Esophagus (tissue), 2 donors: Measurements from ENCODE around the gene ZNF506. TPM values are rescaled to one million over a fixed set of nuclear protein-coding genes. Genes with fewer than 3 reads are reported as not detected.
"Not testable (repeated sequence)": the region's sequence is repeated elsewhere in the genome, so short reads cannot be mapped to it uniquely, and the experiment has no call there.

Experiments
- H3K27ac ChIP-seq, 2 donors: one replicate each; pipeline ENCODE4 v1.5.1; 2013; ENCODE audit warnings: low read depth in 2 of 2, mild to moderate bottlenecking in 2 of 2, inconsistent platforms in 1 of 2, low read length in 1 of 2, moderate library complexity in 1 of 2
- H3K27me3 ChIP-seq, 2 donors: one replicate each; pipeline ENCODE4 v1.6.1; 2013; ENCODE audit warnings: low read length in 2 of 2, control low read depth in 1 of 2, mild to moderate bottlenecking in 1 of 2; ENCODE audit not compliant: insufficient read depth in 2 of 2, control insufficient read depth in 1 of 2
- H3K36me3 ChIP-seq, 2 donors: one replicate each; pipeline ENCODE4 v1.6.1; 2013; ENCODE audit warnings: low read length in 1 of 2; ENCODE audit not compliant: control insufficient read depth in 2 of 2, insufficient read depth in 2 of 2
- H3K4me1 ChIP-seq, 2 donors: one replicate each; pipeline ENCODE4 v1.6.1; 2013; ENCODE audit warnings: low read length in 1 of 2; ENCODE audit not compliant: control insufficient read depth in 2 of 2, insufficient read depth in 2 of 2
- H3K4me3 ChIP-seq, 2 donors: one replicate each; pipeline ENCODE4 v1.5.1; 2013; ENCODE audit warnings: low read length in 2 of 2, mild to moderate bottlenecking in 2 of 2, low read depth in 1 of 2, moderate library complexity in 1 of 2
- H3K9me3 ChIP-seq, 2 donors: one replicate each; pipeline ENCODE4 v1.6.1; 2013; ENCODE audit warnings: mild to moderate bottlenecking in 2 of 2, low read depth in 1 of 2, low read length in 1 of 2, moderate library complexity in 1 of 2; ENCODE audit not compliant: control insufficient read depth in 2 of 2, insufficient read depth in 1 of 2
- WGBS, 2 donors: extraction: QIAGEN DNeasy Blood & Tissue Kit; methylation state at CpG; one replicate each; pipeline ENCODE4 v1.1.7; 2013; 5-methylcytosine and 5-hydroxymethylcytosine counted together
- polyA plus RNA-seq, 2 donors: library from polyadenylated mRNA; stranded (reverse); fragments of 200-250 nt; gene quantifications; one replicate each; pipeline ENCODE4 v1.2.3, GENCODE V29; 2013
- donor health status: healthy with polysubstance abuse.
- donor health status: Bipolar disorder and iron deficiency.

ZNF506 gene
- polyA plus RNA-seq, result 1 to 10 TPM; 3.4 to 5.1 TPM

DNA sequence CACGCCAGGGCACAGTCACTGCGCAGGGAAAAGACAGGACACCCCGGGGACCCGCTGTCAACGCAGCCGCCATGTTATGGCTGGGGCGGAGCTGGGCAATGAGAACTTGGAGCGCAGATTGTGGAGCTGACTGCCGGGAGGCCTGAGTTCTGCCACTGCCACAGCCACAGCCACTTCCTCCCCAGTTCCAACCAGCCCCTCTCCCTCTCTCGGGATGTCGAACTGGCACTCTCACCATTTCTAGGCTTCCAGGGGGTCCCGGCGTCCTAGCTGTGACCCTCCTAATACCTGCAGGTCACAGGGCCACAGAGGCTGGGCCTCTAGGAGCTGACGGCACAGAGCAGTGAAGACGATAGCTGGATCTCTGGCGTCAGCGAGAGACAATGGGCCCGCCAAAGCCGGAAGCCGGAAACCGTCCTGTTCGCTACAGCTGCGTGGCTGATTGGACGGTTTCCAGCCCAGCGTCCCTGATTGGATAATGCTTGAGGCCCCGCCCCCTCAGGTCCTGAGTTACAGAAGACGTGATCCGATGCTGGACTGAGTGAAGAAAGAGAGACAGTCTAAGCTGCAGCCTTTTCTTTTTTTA, at the start of gene ZNF506:
TSS of gene ZNF506 (minus strand) at position 385 of the 586 bp plus-strand sequence. CDS start at position 238, 147 bp downstream.
- peak within 1 kb of the TSS; percentile 90 to 91 for H3K4me3 ChIP-seq
- peaks cover 0 to 3% of the 10 kb centered on the region in 2 donors for H3K9me3 ChIP-seq
- WGBS, 2 donors, result 0% methylated on average over 28 of the region's 28 CpGs
- H3K27me3 ChIP-seq, result no peaks in the 10 kb centered on the region
- no peaks in the 10 kb centered on the region for H3K36me3 ChIP-seq
- peaks cover 0 to 2% of the 10 kb centered on the region in 2 donors for H3K4me1 ChIP-seq
- H3K27ac ChIP-seq, result peak within 1 kb of the TSS; percentile 99

DNA sequence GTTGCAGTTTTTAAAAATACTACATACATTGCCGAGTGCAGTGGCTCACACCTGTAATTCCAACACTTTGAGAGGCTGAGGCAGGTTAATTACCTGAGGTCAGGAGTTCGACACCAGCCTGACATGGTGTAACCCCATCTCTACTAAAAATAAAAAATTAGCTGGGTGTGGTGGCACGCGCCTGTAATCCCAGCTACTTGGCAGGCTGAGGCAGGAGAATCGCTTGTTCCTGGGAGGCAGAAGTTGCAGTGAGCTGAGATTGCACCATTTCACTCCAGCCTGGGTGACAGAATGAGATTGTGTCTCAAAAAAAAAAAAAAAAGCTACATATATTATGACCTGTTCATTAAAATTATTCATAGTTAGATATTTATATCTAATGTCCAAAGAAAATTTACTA, 48.5 kb upstream of the ZNF506 start:
- not testable (repeated sequence) for H3K27ac ChIP-seq, H3K36me3 ChIP-seq, H3K4me3 ChIP-seq, H3K27me3 ChIP-seq, H3K4me1 ChIP-seq, H3K9me3 ChIP-seq
- WGBS, 2 donors, result 87% methylated on average over 5 of the region's 5 CpGs

DNA sequence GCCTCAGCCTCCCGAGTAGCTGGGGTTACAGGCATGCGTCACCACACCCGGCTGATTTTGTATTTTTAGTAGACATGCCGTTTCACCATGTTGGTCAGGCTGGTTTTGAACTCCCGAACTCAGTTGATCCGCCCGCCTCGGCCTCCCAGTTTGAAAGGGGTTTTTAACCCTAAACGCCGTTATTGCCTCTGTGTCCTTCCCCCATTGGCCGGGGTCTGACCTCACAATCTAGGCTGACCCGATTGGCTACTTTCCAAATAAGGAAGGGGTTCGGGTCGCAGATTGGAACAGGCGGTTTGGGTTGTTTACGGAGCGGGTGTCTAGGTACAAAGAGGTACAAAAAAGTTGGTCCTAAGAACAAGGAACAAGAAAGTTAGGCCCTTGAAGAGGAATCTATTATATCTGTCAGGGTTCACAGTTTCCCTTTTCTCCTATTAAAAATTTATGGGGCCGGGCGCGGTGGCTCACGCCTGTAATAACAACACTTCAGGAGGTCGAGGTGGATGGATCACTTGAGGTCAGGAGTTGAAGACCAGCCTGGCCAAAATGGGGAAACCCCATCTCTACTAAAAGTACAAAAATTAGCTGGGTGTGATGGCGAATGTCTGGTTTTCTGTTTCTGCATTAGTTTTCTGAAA, 45.2 kb upstream of the ZNF506 start:
- no peaks in the 10 kb centered on the region for H3K4me1 ChIP-seq
- H3K9me3 ChIP-seq, result no peaks in the 10 kb centered on the region
- H3K27me3 ChIP-seq, result no peaks in the 10 kb centered on the region
- H3K4me3 ChIP-seq, result peak overlapping the region; percentile 81 to 96
- H3K27ac ChIP-seq, result peak overlapping the region; percentile 96 to 98
- 5 to 8% methylated on average over 23 of the region's 23 CpGs for WGBS, 2 donors
- H3K36me3 ChIP-seq, result no peaks in the 10 kb centered on the region

DNA sequence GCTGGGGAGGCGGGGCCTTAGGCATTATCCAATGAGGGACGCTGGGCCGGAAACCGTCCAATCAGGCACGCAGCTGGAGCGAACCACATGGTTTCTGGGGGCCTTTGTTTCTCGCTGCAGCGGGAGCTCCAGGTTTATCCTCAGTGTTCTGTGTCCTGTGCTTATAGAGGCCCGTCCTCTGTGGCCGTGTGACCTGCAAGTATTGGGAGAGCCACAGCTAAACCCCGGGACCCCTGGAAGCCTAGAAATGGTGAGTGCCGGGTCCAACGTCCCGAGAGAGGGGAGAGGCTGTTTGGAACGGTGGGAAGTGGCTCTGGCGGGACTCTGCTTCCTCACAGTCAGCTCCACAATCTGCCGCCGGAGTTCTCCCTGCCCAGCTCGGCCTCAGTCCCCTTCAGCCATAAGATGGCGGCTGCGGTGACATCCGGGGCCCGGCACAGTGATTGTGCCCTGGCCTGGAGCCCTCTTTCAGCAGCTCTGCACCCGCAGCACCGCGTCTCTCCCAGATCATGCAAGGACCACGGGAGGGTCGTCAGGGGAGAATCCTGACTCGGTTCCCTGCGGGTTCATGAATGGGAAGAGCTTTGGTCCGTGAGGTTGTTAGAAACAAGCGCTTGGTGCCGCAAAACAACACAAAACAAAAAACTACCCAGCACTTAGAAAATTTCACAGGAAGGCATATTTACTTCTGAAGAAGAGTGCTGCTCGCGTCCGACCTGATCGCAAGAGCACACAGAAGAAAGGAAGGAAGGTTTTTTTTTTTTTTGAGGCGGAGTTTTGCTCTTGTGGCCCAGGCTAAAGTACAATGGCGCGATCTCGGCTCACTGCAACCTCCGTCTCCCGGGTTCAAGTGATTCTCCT, 44.4 kb upstream of the ZNF506 start, which contains the start of gene ZNF253:
TSS of gene ZNF253 (plus strand) at position 133 of the 861 bp plus-strand sequence. CDS start at position 248, 115 bp downstream.
- no peaks in the 10 kb centered on the region for H3K4me1 ChIP-seq
- H3K27ac ChIP-seq, result peak within 1 kb of the TSS; percentile 96 to 98
- H3K4me3 ChIP-seq, result peak within 1 kb of the TSS; percentile 81 to 96
- H3K36me3 ChIP-seq, result no peaks in the 10 kb centered on the region
- no peaks in the 10 kb centered on the region for H3K27me3 ChIP-seq
- 0 to 1% methylated on average over 42 to 43 of the region's 43 CpGs for WGBS, 2 donors
- H3K9me3 ChIP-seq, result peaks cover 0 to 2% of the 10 kb centered on the region in 2 donors

DNA sequence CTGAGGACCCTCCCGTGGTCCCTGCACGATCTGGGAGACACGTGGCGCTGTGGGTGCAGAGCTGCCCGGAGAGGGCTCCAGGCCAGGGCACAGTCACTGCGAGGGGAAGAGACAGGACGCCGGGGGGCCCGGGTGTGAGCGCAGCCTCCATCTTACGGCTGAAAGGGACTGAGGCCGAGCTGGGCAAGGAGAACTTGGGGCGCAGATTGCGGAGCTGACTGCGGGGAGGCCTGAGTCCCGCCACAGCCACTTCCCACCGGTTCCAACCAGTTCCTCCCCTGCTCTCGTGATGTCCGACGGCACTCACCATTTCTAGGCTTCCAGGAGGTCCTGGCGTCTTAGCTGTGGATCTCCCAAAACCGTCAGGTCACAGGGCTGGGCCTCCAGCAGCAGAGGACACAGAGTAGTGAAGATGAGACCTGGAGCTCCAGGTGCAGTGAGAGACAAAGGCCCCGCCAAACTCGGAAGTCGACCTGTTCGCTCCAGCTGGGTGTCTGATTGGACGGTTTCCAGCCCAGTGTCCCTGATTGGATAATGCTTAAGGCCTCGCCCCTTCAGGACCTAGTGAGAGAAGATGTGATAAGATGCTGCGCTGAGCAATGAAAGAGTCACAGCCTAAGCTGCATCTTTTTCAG, 39.3 kb upstream of the ZNF506 start:
- no peak overlapping the region for H3K27ac ChIP-seq
- 20% methylated on average over 29 of the region's 29 CpGs for WGBS, 2 donors
- peaks cover 0 to 3% of the 10 kb centered on the region in 2 donors for H3K9me3 ChIP-seq
- no peak overlapping the region for H3K4me3 ChIP-seq
- no peaks in the 10 kb centered on the region for H3K36me3 ChIP-seq
- H3K4me1 ChIP-seq, result no peaks in the 10 kb centered on the region
- H3K27me3 ChIP-seq, result no peaks in the 10 kb centered on the region

DNA sequence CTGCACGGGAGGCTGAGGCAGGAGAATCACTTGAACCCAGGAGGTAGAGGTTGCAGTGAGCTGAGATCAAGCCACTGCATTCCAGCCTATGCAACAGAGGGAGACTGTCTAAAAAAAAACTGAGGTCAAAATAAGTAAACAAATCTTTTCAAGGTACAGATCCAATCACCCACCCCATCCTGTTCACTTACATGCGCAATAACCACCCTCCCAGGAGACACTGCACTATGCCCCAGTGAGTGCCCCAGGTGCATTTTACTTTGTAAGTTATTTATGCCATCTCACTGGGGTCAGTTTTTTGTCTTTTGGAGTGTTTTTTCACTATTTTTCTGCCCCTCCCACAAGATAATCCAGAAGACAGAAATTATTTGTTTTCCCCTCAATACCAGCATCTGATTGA, 37.2 kb upstream of the ZNF506 start:
- Histone ChIP-seq H3K27me3 (no peaks in the 10 kb centered on the region), H3K27ac (no peak overlapping the region), H3K4me3 (no peak overlapping the region), H3K9me3 (peaks cover 0 to 3% of the 10 kb centered on the region in 2 donors), H3K36me3 (no peaks in the 10 kb centered on the region), H3K4me1 (no peaks in the 10 kb centered on the region)
- 87 to 92% methylated on average over 2 of the region's 2 CpGs for WGBS, 2 donors

DNA sequence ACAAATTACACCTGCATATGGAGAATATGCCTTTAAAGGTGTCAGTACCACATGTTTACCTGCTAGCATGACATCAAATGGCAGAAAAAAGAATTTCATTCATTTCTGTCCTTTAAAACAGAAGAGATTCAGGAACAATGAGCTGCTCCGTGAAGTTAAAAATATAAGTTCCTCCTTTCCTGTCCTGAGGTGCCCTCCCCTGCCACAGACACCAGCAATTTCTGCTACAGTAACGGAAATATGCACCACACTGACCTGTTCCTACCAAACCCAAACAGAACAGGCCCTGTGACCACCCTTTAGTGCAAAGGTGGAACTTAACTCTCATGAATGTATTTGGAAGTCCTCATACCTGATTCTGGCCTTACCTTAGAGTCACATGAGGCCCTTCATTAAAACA, 30.2 kb upstream of the ZNF506 start:
- 74 to 75% methylated on average over 2 of the region's 2 CpGs for WGBS, 2 donors
- H3K4me1 ChIP-seq, result not testable (repeated sequence)

DNA sequence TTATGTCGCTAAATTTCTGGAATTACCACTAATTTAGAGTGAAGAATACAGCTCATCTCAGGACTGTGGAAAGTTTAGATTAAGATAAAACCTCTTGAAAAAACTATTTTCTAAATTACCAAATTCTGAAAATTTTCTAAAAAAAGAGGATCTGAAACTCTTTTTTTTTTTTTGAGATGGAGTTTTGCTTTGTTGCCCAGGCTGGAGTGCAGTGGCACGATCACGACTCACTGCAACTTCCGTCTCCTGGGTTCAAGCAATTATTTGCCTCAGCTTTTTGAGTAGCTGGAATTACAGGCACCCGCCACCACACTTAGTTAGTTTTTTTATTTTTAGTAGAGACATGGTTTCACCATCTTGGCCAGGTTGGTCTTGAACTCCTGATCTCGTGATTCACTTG, 27.5 kb upstream of the ZNF506 start:
- H3K4me1 ChIP-seq, result no peaks in the 10 kb centered on the region
- WGBS, 2 donors, result 93 to 94% methylated on average over 6 of the region's 6 CpGs
- no peaks in the 10 kb centered on the region for H3K36me3 ChIP-seq
- H3K4me3 ChIP-seq, result no peak overlapping the region
- H3K27ac ChIP-seq, result no peak overlapping the region
- H3K27me3 ChIP-seq, result no peaks in the 10 kb centered on the region
- H3K9me3 ChIP-seq, result peaks cover 0 to 6% of the 10 kb centered on the region in 2 donors

More for the DNA sequence above, 30.2 kb upstream of the ZNF506 start:
- H3K36me3 ChIP-seq, H3K9me3 ChIP-seq, H3K27me3 ChIP-seq, H3K27ac ChIP-seq, H3K4me3 ChIP-seq: not testable (repeated sequence)

DNA sequence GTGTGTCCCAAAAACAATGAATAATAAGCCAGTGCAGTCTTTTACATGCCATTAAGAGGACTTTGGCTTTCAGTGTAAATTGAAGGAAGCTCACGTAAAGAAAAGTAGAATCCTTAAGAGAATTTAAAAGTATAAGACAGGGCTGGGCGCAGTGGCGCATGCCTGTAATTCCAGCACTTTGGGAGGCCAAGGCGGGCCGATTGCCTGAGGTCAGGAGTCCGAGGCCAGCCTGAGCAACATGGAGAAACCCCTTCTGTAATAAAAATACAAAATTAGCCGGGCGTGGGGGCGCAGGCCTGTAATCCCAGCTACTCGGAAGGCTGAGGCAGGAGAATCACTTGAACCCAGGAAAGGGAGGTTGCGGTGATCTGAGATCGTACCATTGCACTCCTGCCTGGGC, 26.2 kb upstream of the ZNF506 start:
- Histone ChIP-seq H3K4me3 (no peak overlapping the region), H3K36me3 (no peaks in the 10 kb centered on the region), H3K27me3 (no peaks in the 10 kb centered on the region), H3K4me1 (no peaks in the 10 kb centered on the region), H3K9me3 (peaks cover 0 to 6% of the 10 kb centered on the region in 2 donors), H3K27ac (no peak overlapping the region)
- WGBS, 2 donors, result 96% methylated on average over 12 of the region's 12 CpGs
